Karpas-422 (cell line): ENCODE data around the gene ADGRF5. TPM values are rescaled to one million over a fixed set of nuclear protein-coding genes. Genes with fewer than 3 reads are reported as not detected.
"Not testable (repeated sequence)": the region's sequence is repeated elsewhere in the genome, so short reads cannot be mapped to it uniquely, and the experiment has no call there.

Source experiments
- DNase-seq: peaks from one replicate; pipeline ENCODE4 v3.0.0-alpha.2; 2015
- H2AFZ ChIP-seq: fragments of 200-600 bp; sonication (generic); 2 replicates; pipeline ENCODE4 v1.6.1; 2014; ENCODE audit warnings: antibody characterized with exemption, low read length, mixed read lengths
- H3K27ac ChIP-seq: fragments of 200-600 bp; sonication (generic); 2 replicates; pipeline ENCODE4 v1.5.1; 2014; ENCODE audit warnings: mild to moderate bottlenecking, low read length, moderate library complexity
- H3K27me3 ChIP-seq: fragments of 200-600 bp; sonication (generic); 2 replicates; pipeline ENCODE4 v1.6.1; 2014; ENCODE audit warnings: low read length, mixed read lengths
- H3K36me3 ChIP-seq: fragments of 200-600 bp; sonication (generic); 2 replicates; pipeline ENCODE4 v1.6.1; 2014; ENCODE audit warnings: low read length, mixed read lengths; ENCODE audit not compliant: insufficient read depth
- H3K4me1 ChIP-seq: fragments of 200-600 bp; sonication (generic); 2 replicates; pipeline ENCODE4 v1.6.1; 2014; ENCODE audit warnings: mild to moderate bottlenecking, low read length, mixed read lengths
- H3K4me2 ChIP-seq: fragments of 200-600 bp; sonication (generic); 2 replicates; pipeline ENCODE4 v1.6.1; 2014; ENCODE audit warnings: low read length, low read depth, mild to moderate bottlenecking; ENCODE audit not compliant: poor library complexity, severe bottlenecking
- H3K4me3 ChIP-seq: fragments of 200-600 bp; sonication (generic); 2 replicates; pipeline ENCODE4 v1.5.1; 2014; ENCODE audit warnings: mild to moderate bottlenecking, antibody characterized with exemption, low read length, mixed read lengths
- H3K79me2 ChIP-seq: fragments of 200-600 bp; sonication (generic); 2 replicates; pipeline ENCODE4 v1.6.1; 2014; ENCODE audit warnings: mild to moderate bottlenecking, low read length, mixed read lengths
- H3K9ac ChIP-seq: fragments of 200-600 bp; sonication (generic); 2 replicates; pipeline ENCODE4 v1.6.0; 2014; ENCODE audit warnings: low read length
- H3K9me2 ChIP-seq: fragments of 200-600 bp; sonication (generic), shearing (Covaris generic); replicated peaks from 2 replicates; pipeline ENCODE4 v1.6.0; 2014; ENCODE audit warnings: mild to moderate bottlenecking, low read length, moderate library complexity; ENCODE audit not compliant: insufficient read depth
- H3K9me3 ChIP-seq: fragments of 300-700, 200-600 bp; sonication (generic); 2 replicates; pipeline ENCODE4 v1.6.1; 2014; ENCODE audit warnings: low read length, mixed read lengths
- H4K20me1 ChIP-seq: fragments of 200-600 bp; sonication (generic); 2 replicates; pipeline ENCODE4 v1.6.1; 2014; ENCODE audit warnings: mild to moderate bottlenecking, antibody characterized with exemption, low read length, low read depth; ENCODE audit not compliant: insufficient read depth
- total RNA-seq: library from RNA; depleted of rRNA; stranded (reverse); fragments of >200 nt; shearing (Covaris generic); gene quantifications from 2 replicates; pipeline ENCODE4 v1.2.3, GENCODE V29; 2014; ENCODE audit warnings: low replicate concordance

The ADGRF5 gene
- total RNA-seq, 1 experiment from 2014 or later, result not detected

GRCh38 chr6:46867411-46867810 lies 54.3 kb downstream of the ADGRF5 start:
- Histone ChIP-seq H3K9ac (no peak overlapping the region), H3K79me2 (no peaks in the 10 kb centered on the region), H3K4me3 (no peak overlapping the region), H3K4me1 (no peaks in the 10 kb centered on the region), H3K36me3 (no peaks in the 10 kb centered on the region), H3K27me3 (no peaks in the 10 kb centered on the region), H4K20me1 (no peaks in the 10 kb centered on the region), H3K4me2 (no peak overlapping the region), H3K9me3 (no peaks in the 10 kb centered on the region), H3K9me2 (no peaks in the 10 kb centered on the region), H2AFZ (no peak overlapping the region), H3K27ac (no peak overlapping the region)
- DNase-seq, result no peak

DNA sequence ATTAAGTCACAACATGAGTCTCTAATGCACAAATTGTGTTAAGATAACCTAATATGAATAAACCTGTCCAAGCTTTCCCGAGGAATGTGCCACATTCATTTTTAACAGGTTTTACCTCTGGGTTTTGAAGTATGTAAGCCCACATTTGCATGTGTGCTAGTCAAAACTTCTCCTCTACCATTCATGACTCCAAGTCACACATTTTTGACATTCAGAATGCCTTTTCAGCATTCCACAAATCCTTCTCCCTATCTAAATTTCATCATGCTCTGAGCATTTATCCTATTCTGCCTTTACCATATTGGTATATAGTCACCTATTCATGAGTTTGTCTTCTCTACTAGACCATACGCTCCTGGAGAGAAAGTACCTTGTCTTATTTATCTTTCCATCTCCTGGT lies 56.5 kb downstream of the ADGRF5 start:
- Histone ChIP-seq H3K27ac (no peak overlapping the region), H4K20me1 (no peaks in the 10 kb centered on the region), H3K4me2 (no peak overlapping the region), H3K9ac (no peak overlapping the region), H3K79me2 (no peaks in the 10 kb centered on the region), H3K4me3 (no peak overlapping the region), H3K9me2 (no peaks in the 10 kb centered on the region), H2AFZ (no peak overlapping the region), H3K9me3 (no peaks in the 10 kb centered on the region), H3K27me3 (no peaks in the 10 kb centered on the region), H3K36me3 (no peaks in the 10 kb centered on the region), H3K4me1 (no peaks in the 10 kb centered on the region)
- DNase-seq, result no peak

GRCh38 chr6:46863791-46864190 lies 57.9 kb downstream of the ADGRF5 start:
- Histone ChIP-seq H3K36me3 (no peaks in the 10 kb centered on the region), H3K27me3 (no peaks in the 10 kb centered on the region), H3K9me2 (no peaks in the 10 kb centered on the region), H3K4me2 (no peak overlapping the region), H3K79me2 (no peaks in the 10 kb centered on the region), H3K9me3 (no peaks in the 10 kb centered on the region), H3K9ac (no peak overlapping the region), H3K27ac (no peak overlapping the region), H4K20me1 (no peaks in the 10 kb centered on the region), H2AFZ (no peak overlapping the region), H3K4me3 (no peak overlapping the region), H3K4me1 (no peaks in the 10 kb centered on the region)
- no peak for DNase-seq

GRCh38 chr6:46862381-46862780 lies 59.4 kb downstream of the ADGRF5 start:
- no peaks in the 10 kb centered on the region for H3K9me3 ChIP-seq
- H3K4me2 ChIP-seq, result no peak overlapping the region
- H3K9ac ChIP-seq, result no peak overlapping the region
- no peaks in the 10 kb centered on the region for H3K4me1 ChIP-seq
- H3K27ac ChIP-seq, result no peak overlapping the region
- H3K27me3 ChIP-seq, result no peaks in the 10 kb centered on the region
- H3K9me2 ChIP-seq, result no peaks in the 10 kb centered on the region
- no peak for DNase-seq
- no peak overlapping the region for H3K4me3 ChIP-seq
- no peaks in the 10 kb centered on the region for H4K20me1 ChIP-seq
- H3K79me2 ChIP-seq, result no peaks in the 10 kb centered on the region
- H3K36me3 ChIP-seq, result no peaks in the 10 kb centered on the region
- H2AFZ ChIP-seq, result no peak overlapping the region

GRCh38 chr6:46855966-46856365 lies 65.8 kb downstream of the ADGRF5 start:
- H3K27me3 ChIP-seq, H3K9me3 ChIP-seq, H3K4me3 ChIP-seq, H3K27ac ChIP-seq, H3K4me2 ChIP-seq, H3K9ac ChIP-seq, H3K9me2 ChIP-seq, H3K36me3 ChIP-seq, H2AFZ ChIP-seq, H3K79me2 ChIP-seq, H3K4me1 ChIP-seq, H4K20me1 ChIP-seq: not testable (repeated sequence)
- peak; percentile 63 for DNase-seq

- H3K27ac ChIP-seq, H3K9me3 ChIP-seq, DNase-seq, H3K79me2 ChIP-seq, H2AFZ ChIP-seq, H3K4me1 ChIP-seq, H3K9ac ChIP-seq, H3K27me3 ChIP-seq, H4K20me1 ChIP-seq, H3K4me3 ChIP-seq, H3K36me3 ChIP-seq, H3K9me2 ChIP-seq, H3K4me2 ChIP-seq: not testable (repeated sequence)
Measured at GRCh38 chr6:46851576-46851975, 70.2 kb downstream of the ADGRF5 start.

DNA sequence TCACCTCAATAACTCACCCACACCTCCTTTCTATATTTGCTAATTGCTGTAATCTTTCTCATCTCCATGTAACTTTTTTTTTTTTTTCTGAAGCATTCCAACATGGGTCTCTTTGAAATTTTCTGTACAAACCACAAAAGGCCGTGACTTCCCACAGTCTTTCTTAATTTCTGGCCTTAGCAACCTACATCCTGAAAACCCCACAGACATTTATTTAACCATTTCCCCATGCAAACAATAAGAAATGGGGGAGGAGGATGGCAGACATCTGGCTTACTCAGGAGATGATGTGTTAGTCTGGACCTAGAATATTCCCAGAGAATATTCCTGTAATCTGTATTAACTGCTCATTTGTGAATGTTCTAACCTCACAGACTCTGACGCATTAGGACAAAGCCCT lies 70.9 kb downstream of the ADGRF5 start:
- Histone ChIP-seq H4K20me1 (no peaks in the 10 kb centered on the region), H3K4me3 (no peak overlapping the region), H3K4me1 (peaks cover 3% of the 10 kb centered on the region; the same call in 1 of the 2 replicates), H3K4me2 (no peak overlapping the region), H3K9me2 (no peaks in the 10 kb centered on the region), H3K27me3 (no peaks in the 10 kb centered on the region), H3K79me2 (no peaks in the 10 kb centered on the region), H3K9ac (no peak overlapping the region), H3K36me3 (no peaks in the 10 kb centered on the region), H3K27ac (no peak overlapping the region), H2AFZ (no peak overlapping the region), H3K9me3 (no peaks in the 10 kb centered on the region)
- no peak for DNase-seq

DNA sequence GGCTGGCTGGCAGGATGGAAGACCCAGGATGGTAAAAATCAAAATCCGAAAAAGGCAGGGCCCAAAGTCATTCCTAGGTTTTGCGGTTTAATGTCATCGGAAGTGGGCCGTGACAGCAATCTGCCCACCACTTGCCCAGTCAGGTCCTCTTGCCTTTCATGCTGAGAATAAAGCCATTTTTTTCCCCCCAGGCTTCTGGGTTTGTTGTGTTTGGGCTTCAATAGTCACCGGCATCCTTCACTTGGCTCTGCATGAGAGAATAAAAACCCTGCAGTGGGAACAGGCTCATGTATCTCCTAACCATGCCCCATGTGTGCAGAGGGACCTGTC lies 72.4 kb downstream of the ADGRF5 start:
- H4K20me1 ChIP-seq, result no peaks in the 10 kb centered on the region
- no peaks in the 10 kb centered on the region for H3K79me2 ChIP-seq
- no peak overlapping the region for H3K4me3 ChIP-seq
- H3K9me2 ChIP-seq, result no peaks in the 10 kb centered on the region
- H3K36me3 ChIP-seq, result no peaks in the 10 kb centered on the region
- H3K4me2 ChIP-seq, result no peak overlapping the region
- DNase-seq, result no peak
- H3K27ac ChIP-seq, result no peak overlapping the region
- no peak overlapping the region for H2AFZ ChIP-seq
- H3K27me3 ChIP-seq, result no peaks in the 10 kb centered on the region
- H3K9ac ChIP-seq, result no peak overlapping the region
- peaks cover 3% of the 10 kb centered on the region; the same call in 1 of the 2 replicates for H3K4me1 ChIP-seq
- H3K9me3 ChIP-seq, result no peaks in the 10 kb centered on the region
